ENCODE results near the gene MYO7A.

Gene MYO7A

DNA sequence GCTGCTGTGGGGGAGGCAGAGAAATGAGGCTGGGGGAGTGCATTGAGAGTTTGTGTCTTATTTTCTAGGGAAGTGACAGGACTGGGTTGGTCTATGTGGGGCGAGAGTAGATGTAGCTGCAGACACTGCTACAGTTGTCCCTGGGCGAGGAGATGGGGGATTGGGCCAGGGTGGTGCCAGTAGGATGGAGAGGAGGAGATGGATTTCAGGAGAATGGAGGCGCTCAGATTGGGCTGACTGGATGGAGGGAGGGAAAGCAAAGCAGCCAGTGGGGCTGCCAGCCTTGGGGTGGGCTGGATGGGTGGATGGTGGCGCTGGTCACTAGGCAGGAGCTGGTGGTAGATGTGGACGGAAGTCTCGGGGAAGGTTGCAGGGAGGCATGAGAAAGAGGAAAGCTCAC, 16.1 kb upstream of the MYO7A start:
- Mint-ChIP-seq H3K36me3 (ENCODE audit: low read depth) (no peaks in the 10 kb centered on the region), H3K4me3 (no peak overlapping the region), H3K27me3 (peaks cover 7% of the 10 kb centered on the region), H3K27ac (no peak overlapping the region), H3K4me1 (ENCODE audit: low read depth) (peaks cover 5% of the 10 kb centered on the region), H3K9me3 (no peaks in the 10 kb centered on the region)
- intact Hi-C loops (cut with micrococcal nuclease) = no loop called here

DNA sequence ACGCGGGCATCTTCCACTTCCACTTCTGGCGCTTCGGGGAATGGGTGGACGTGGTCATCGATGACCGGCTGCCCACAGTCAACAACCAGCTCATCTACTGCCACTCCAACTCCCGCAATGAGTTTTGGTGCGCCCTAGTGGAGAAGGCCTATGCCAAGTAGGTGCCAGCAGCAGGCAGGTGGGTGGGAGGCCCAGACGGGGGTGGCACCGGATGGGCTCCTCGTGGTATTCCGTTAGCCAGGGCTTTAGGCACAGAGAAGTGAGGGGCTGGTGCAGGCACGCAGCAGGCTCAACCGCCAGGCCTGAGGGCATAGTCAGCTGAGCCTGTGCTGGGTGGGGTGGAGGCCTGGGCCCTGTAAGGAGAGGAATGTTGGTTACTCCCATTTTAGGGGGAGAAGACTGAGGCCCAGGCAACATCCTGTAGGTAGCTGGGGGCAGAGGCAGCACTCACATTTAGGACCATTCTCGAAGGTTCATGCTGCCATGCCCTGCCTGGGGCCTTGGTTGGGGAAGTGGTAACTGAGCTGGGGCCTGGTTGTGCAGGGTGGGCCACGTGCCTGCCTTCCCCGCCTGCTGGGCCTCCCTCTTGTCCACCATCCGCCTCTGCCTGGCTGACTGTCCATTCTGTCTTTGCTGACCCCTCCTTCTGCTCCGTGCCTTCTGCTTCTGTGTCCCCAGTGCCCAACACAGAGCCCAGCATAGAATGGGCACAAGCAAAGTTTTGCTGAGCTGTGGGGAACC, 15.2 kb upstream of the MYO7A start:
- intact Hi-C loops (cut with micrococcal nuclease) = no loop called here
- Mint-ChIP-seq H3K4me3 (no peak overlapping the region), H3K4me1 (ENCODE audit: low read depth) (peaks cover 5% of the 10 kb centered on the region), H3K36me3 (ENCODE audit: low read depth) (no peaks in the 10 kb centered on the region), H3K27ac (no peak overlapping the region), H3K9me3 (no peaks in the 10 kb centered on the region), H3K27me3 (peaks cover 5% of the 10 kb centered on the region)

DNA sequence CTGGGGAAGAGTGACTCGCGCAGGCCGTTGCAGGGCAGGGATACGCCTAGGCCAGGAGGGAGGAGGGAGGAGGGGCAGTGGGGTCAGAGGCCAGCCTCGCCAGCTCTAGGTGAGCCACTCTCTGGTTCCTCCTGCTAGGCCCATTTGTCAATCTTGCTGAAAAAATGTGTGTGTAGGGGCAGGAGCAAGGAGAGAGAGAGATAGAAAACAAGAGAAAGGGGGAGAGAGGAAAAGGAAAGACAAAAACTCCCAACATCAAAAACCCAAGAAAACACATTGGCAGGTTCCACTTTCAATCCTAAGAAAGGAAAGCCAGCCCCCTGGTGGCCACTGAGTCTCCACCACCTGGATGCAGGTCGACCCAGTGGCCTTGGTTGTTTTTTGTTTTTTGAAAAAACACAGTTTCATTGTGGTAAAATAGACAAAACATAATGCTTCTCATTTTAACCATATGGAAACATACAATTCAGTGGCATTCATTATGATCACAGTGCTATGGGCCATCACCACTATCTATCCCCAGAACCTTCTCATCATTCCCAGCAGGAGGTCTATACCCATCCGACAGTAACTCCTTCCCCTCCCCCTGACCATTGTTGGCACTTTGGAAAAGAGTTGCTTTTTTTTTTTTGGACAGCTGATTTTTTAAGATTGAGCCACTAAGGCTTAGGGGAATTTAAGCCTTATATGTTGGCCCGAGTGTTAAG, 14.5 kb upstream of the MYO7A start:
- H3K27me3 Mint-ChIP-seq = peaks cover 2% of the 10 kb centered on the region
- H3K27ac Mint-ChIP-seq = no peak overlapping the region
- H3K4me1 Mint-ChIP-seq (ENCODE audit: low read depth) = peaks cover 5% of the 10 kb centered on the region
- H3K36me3 Mint-ChIP-seq (ENCODE audit: low read depth) = no peaks in the 10 kb centered on the region
- H3K9me3 Mint-ChIP-seq = no peaks in the 10 kb centered on the region
- H3K4me3 Mint-ChIP-seq = no peak overlapping the region
- intact Hi-C loops (cut with micrococcal nuclease) = no loop called here

DNA sequence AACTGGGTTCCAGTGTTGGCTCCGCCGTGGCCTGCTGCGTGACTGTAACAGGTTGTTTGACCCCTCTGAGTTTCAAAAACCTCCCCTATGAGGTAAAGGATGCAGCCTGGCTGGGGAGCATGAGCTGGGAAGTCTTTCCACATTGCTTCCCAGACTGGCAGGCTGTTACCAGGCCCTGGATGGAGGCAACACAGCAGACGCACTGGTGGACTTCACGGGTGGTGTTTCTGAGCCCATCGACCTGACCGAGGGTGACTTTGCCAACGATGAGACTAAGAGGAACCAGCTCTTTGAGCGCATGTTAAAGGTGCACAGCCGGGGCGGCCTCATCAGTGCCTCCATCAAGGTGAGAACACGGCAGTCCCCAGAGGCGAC, 14.0 kb upstream of the MYO7A start:
- H3K4me1 Mint-ChIP-seq (ENCODE audit: low read depth) = peaks cover 5% of the 10 kb centered on the region
- no peak overlapping the region for H3K27ac Mint-ChIP-seq
- H3K27me3 Mint-ChIP-seq = peaks cover 2% of the 10 kb centered on the region
- H3K4me3 Mint-ChIP-seq = no peak overlapping the region
- intact Hi-C loops (cut with micrococcal nuclease) = no loop called here
- no peaks in the 10 kb centered on the region for H3K36me3 Mint-ChIP-seq (ENCODE audit: low read depth)
- no peaks in the 10 kb centered on the region for H3K9me3 Mint-ChIP-seq

DNA sequence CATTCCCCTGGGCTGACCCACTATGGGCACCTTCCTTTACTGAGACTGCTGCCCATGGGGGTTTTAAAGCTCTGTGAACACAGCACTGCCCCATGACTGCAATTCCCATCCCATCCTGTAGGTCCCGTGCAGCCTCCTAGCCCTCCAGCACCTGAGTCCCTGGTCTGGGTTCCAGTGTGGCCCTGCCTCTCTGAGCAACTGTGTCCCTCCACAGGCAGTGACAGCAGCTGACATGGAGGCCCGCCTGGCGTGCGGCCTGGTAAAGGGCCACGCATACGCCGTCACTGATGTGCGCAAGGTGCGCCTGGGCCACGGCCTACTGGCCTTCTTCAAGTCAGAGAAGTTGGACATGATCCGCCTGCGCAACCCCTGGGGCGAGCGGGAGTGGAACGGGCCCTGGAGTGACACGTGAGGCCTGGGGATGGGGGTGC, 12.8 kb upstream of the MYO7A start:
- intact Hi-C loops (cut with micrococcal nuclease) = no loop called here
- no peaks in the 10 kb centered on the region for H3K27me3 Mint-ChIP-seq
- H3K4me3 Mint-ChIP-seq = no peak overlapping the region
- H3K36me3 Mint-ChIP-seq (ENCODE audit: low read depth) = no peaks in the 10 kb centered on the region
- H3K9me3 Mint-ChIP-seq = no peaks in the 10 kb centered on the region
- H3K27ac Mint-ChIP-seq = no peak overlapping the region
- peaks cover 5% of the 10 kb centered on the region for H3K4me1 Mint-ChIP-seq (ENCODE audit: low read depth)

DNA sequence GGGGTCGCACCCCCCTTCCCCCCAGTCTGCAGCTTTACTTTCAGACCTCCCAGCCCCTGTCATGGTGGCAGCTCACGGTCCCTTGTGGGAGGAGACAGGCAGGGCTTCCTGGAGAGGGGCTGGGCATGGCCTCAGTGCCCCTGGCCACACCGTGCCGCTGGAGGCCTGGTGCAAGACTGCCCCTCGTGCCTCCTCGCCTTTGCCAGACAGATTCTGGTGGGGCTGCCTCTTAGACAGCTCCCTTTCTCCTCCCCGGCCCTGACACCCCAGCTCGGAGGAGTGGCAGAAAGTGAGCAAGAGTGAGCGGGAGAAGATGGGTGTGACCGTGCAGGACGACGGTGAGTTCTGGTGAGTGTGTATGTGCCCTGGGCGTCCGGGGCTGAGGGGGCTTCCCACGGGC, 12.1 kb upstream of the MYO7A start:
- no peaks in the 10 kb centered on the region for H3K9me3 Mint-ChIP-seq
- H3K36me3 Mint-ChIP-seq (ENCODE audit: low read depth) = no peaks in the 10 kb centered on the region
- H3K27ac Mint-ChIP-seq = no peak overlapping the region
- H3K4me1 Mint-ChIP-seq (ENCODE audit: low read depth) = peaks cover 5% of the 10 kb centered on the region
- intact Hi-C loops (cut with micrococcal nuclease) = no loop called here
- no peaks in the 10 kb centered on the region for H3K27me3 Mint-ChIP-seq
- H3K4me3 Mint-ChIP-seq = no peak overlapping the region

DNA sequence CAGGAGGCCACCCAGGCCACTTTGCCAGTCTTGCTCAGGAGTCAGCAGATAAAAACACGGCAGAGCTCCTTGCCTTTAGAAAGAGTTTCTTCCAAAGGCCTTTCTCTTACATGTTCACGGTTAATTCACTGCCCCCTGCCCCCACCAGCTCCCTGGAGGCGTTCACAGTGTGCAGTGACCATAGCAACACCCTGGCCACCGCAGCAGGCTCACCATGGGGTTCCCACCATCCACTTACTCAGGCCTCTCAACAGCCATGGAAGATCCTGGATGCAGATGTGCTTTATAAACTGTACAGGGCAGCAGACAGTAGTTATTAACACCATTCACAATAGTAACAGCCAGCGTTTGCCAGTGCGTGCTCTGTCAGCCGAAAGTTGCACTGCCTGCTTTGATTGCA, 10.6 kb upstream of the MYO7A start:
- Mint-ChIP-seq H3K4me1 (ENCODE audit: low read depth) (peaks cover 5% of the 10 kb centered on the region), H3K27ac (no peak overlapping the region), H3K9me3 (no peaks in the 10 kb centered on the region), H3K27me3 (no peaks in the 10 kb centered on the region), H3K36me3 (ENCODE audit: low read depth) (no peaks in the 10 kb centered on the region), H3K4me3 (no peak overlapping the region)
- intact Hi-C loops (cut with micrococcal nuclease) = no loop called here

DNA sequence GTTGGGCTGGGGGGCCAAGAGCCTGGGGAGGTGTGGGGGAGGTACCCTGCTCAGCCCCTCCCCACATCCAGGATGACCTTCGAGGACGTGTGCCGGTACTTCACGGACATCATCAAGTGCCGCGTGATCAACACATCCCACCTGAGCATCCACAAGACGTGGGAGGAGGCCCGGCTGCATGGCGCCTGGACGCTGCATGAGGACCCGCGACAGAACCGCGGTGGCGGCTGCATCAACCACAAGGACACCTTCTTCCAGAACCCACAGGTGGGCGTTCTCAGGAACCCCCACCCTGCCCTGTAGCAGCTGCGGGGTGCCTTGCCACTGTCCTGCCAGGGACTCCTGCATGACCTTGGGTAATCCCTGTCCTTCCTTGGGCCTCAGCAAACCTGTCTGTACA, 10.0 kb upstream of the MYO7A start:
- Mint-ChIP-seq H3K27me3 (no peaks in the 10 kb centered on the region), H3K27ac (no peak overlapping the region), H3K4me1 (ENCODE audit: low read depth) (peaks cover 5% of the 10 kb centered on the region), H3K36me3 (ENCODE audit: low read depth) (no peaks in the 10 kb centered on the region), H3K9me3 (no peaks in the 10 kb centered on the region), H3K4me3 (no peak overlapping the region)
- intact Hi-C loops (cut with micrococcal nuclease) = no loop called here

DNA sequence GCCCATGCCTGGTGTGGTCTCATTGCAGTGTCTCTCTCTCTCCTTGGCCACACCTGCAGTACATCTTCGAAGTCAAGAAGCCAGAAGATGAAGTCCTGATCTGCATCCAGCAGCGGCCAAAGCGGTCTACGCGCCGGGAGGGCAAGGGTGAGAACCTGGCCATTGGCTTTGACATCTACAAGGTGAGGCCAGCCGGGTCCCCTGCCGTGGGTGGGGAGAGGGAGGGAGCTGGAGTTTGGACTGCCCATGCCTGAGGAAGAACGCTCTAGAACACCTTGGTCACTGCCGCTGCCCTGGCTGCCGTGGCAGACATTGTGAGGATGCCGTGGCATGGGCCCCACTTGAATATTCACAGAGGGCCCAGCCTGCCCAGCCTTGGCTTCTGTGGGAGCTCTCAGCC, 9.1 kb upstream of the MYO7A start:
- Mint-ChIP-seq H3K9me3 (no peaks in the 10 kb centered on the region), H3K4me3 (no peak overlapping the region), H3K4me1 (ENCODE audit: low read depth) (no peaks in the 10 kb centered on the region), H3K27me3 (no peaks in the 10 kb centered on the region), H3K27ac (no peak overlapping the region), H3K36me3 (ENCODE audit: low read depth) (no peaks in the 10 kb centered on the region)
- intact Hi-C loops (cut with micrococcal nuclease) = no loop called here

DNA sequence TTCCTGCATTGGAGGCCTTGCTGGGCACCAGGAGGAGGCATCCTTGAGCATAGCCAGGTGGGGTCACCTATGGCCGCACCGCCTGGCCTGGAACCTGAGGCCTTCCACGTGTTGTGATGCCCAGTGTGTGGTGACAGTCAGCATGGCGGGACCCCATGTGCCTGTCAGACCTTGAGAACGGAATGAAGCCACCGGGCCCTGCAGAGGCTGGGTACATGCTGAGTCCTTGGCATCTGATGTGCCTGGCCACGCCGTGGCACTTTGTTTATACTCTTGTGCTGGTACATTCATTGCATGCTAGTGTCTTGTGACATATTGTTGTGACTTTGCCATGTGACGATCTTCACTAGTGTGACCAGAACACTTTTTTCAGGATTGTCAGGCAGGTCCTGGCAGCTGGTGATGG, 8.5 kb upstream of the MYO7A start:
- no peaks in the 10 kb centered on the region for H3K36me3 Mint-ChIP-seq (ENCODE audit: low read depth)
- no peaks in the 10 kb centered on the region for H3K9me3 Mint-ChIP-seq
- no peaks in the 10 kb centered on the region for H3K27me3 Mint-ChIP-seq
- no peaks in the 10 kb centered on the region for H3K4me1 Mint-ChIP-seq (ENCODE audit: low read depth)
- intact Hi-C loops (cut with micrococcal nuclease) = no loop called here
- no peak overlapping the region for H3K4me3 Mint-ChIP-seq
- H3K27ac Mint-ChIP-seq = no peak overlapping the region

DNA sequence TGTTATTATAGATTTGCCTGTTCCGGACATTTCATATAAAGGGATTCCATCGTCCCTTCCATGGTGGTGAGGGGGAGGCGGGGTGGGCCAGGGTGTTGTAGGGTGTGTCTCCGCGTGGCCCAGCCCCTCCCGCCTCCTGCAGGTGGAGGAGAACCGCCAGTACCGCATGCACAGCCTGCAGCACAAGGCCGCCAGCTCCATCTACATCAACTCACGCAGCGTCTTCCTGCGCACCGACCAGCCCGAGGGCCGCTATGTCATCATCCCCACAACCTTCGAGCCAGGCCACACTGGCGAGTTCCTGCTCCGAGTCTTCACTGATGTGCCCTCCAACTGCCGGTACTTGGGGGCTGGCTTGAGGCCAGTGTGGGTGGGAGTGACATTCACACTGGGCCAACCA, 7.5 kb upstream of the MYO7A start:
- Mint-ChIP-seq H3K4me3 (no peak overlapping the region), H3K9me3 (no peaks in the 10 kb centered on the region), H3K27me3 (no peaks in the 10 kb centered on the region), H3K36me3 (ENCODE audit: low read depth) (no peaks in the 10 kb centered on the region), H3K4me1 (ENCODE audit: low read depth) (no peaks in the 10 kb centered on the region), H3K27ac (no peak overlapping the region)
- intact Hi-C loops (cut with micrococcal nuclease) = loop anchor here (10.0 kb wide), 1 partner anchor 424 kb away; no protein-coding TSS in a partner anchor

DNA sequence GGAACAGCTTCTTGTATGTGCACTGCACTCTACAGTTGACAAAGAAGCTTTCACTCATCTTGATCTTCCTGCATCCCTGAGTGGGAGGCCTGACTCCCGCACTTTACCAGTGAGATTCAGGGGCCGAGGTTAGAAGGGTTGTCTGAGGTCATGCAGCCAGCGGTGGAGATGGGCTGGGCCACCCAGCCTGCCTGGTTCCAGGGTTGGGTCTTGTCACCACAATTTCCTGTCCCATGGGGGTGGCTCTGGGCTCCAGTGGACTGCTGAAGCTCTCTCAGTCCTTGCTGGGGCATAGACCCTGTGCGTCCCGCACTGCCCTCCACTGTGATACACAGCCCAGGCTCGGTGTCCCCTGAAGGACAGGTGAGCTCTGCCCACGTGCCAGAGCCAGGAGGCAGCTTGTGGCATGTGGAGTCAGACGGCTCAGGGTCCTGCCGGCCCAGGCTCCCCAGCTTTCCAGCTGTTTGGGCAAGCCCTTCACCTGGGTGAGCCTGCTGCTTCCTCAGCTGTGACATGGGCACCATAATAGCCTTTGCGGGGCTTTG, 6.9 kb upstream of the MYO7A start:
- no peaks in the 10 kb centered on the region for H3K4me1 Mint-ChIP-seq (ENCODE audit: low read depth)
- H3K4me3 Mint-ChIP-seq = no peak overlapping the region
- H3K9me3 Mint-ChIP-seq = no peaks in the 10 kb centered on the region
- no peaks in the 10 kb centered on the region for H3K36me3 Mint-ChIP-seq (ENCODE audit: low read depth)
- no peak overlapping the region for H3K27ac Mint-ChIP-seq
- H3K27me3 Mint-ChIP-seq = peaks cover 2% of the 10 kb centered on the region
- intact Hi-C loops (cut with micrococcal nuclease) = loop anchor here (10.0 kb wide), 1 partner anchor 424 kb away; no protein-coding TSS in a partner anchor

DNA sequence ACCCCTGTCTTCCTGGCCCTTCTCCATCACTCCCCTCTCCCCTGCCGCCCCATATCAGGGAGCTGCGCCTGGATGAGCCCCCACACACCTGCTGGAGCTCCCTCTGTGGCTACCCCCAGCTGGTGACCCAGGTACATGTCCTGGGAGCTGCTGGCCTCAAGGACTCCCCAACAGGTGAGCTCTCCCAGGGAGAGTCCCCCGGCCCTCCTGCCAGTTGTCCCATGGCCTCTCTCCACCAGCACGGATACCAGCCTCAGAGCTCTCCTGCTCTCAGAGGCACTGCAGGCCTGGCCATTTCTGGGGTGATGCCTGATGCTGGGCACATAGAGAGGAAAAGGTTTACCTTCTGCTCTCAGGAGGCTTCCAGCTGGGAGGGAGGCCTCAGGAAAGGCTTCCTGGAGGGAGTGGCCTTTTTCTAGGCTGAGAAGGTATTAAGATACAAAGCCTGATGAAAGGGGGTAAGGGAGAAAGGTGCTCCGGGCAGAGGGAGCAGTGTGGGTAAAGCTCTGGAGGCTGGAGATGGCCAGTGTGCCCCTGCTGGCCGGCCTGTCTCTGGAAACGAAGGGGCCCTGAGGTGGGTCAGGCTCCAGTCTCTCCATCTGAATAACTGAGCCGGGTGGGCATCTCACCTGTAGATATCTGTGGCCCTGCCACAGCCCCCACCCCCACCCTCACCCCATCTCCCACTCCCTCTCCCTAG, 6.0 kb upstream of the MYO7A start:
- intact Hi-C loops (cut with micrococcal nuclease) = loop anchor here (10.0 kb wide), 1 partner anchor 423 kb away; no protein-coding TSS in a partner anchor
- Mint-ChIP-seq H3K4me3 (no peak overlapping the region), H3K36me3 (ENCODE audit: low read depth) (no peaks in the 10 kb centered on the region), H3K4me1 (ENCODE audit: low read depth) (peaks cover 5% of the 10 kb centered on the region), H3K27ac (no peak overlapping the region), H3K27me3 (peaks cover 6% of the 10 kb centered on the region), H3K9me3 (no peaks in the 10 kb centered on the region)

Data from dendritic cell treated with granulocyte-macrophage colony-stimulating factor and Interleukin-4, amounts not matched to agents 40 ng/mL and 50 ng/mL, for 4 days (primary cell).